OCI-LY7 (cell line): Measurements from ENCODE around the gene NEDD1.

Source experiments
- EZH2phosphoT487 ChIP-seq: fragments of 200-600 bp; sonication (generic); IDR thresholded peaks from 2 replicates; pipeline ENCODE4 v1.6.1; 2018; ENCODE audit warnings: low read depth, borderline replicate concordance, mild to moderate bottlenecking, mixed run types, antibody characterized with exemption, low read length, moderate library complexity, mixed read lengths
- TF ChIP-seq, protein P1 (sequence below): fragments of 200-600 bp; sonication (generic); conservative IDR thresholded peaks from 2 replicates; pipeline ENCODE4 v1.5.1; 2014; ENCODE audit warnings: mild to moderate bottlenecking, antibody characterized with exemption, low read length, moderate library complexity, mixed read lengths

DNA sequence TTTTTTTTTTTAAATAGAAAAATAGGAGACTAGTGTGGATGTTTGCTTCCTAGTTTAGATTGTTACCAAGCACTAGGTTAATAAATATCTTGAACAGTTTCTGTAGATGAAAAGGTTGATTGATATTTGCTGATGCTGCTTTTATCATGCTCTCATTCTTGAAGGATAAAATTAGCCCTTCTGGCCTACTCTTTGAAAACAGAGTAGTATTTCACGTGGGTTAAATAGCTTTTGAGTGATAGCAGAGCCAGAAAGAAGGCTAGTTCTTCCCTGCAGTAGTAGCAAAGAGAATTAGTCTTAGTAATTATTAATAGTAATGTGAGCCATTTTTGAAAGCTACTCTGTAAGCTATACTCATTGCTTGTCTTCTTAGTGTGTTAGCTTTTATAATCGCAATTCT is 5.2 kb downstream of the NEDD1 start:
- TF ChIP-seq, protein P1, sequence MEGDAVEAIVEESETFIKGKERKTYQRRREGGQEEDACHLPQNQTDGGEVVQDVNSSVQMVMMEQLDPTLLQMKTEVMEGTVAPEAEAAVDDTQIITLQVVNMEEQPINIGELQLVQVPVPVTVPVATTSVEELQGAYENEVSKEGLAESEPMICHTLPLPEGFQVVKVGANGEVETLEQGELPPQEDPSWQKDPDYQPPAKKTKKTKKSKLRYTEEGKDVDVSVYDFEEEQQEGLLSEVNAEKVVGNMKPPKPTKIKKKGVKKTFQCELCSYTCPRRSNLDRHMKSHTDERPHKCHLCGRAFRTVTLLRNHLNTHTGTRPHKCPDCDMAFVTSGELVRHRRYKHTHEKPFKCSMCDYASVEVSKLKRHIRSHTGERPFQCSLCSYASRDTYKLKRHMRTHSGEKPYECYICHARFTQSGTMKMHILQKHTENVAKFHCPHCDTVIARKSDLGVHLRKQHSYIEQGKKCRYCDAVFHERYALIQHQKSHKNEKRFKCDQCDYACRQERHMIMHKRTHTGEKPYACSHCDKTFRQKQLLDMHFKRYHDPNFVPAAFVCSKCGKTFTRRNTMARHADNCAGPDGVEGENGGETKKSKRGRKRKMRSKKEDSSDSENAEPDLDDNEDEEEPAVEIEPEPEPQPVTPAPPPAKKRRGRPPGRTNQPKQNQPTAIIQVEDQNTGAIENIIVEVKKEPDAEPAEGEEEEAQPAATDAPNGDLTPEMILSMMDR, result no peak
- TF ChIP-seq EZH2phosphoT487, result no peak
